Measurements from ENCODE around the gene CEACAM6. TPM values are rescaled to one million over a fixed set of nuclear protein-coding genes. Genes with fewer than 3 reads are reported as not detected.

Gene CEACAM6
- polyA plus RNA-seq, 1 of the 3 experiments (the other 2 are of a cell fraction) = not detected

GRCh38 chr19:41774515-41774980 lies 19.2 kb downstream of the CEACAM6 start (continued):
- TF ChIP-seq REST (IDR thresholded peaks at IDR 0.05; ENCODE audit: low read depth, low read length) = no peak

- Histone ChIP-seq H3K9me3 (no peaks in the 10 kb centered on the region), H3K36me3 (replicated peaks in 1 of 2; ENCODE audit: control insufficient read depth in 1 of 2, insufficient read depth in 2 of 2, low read length in 1 of 2) (no peaks in the 10 kb centered on the region), H3K4me3 (ENCODE audit: low read depth in 2 of 2, low read length in 1 of 2) (no peak overlapping the region), H3F3A (replicated peaks; ENCODE audit: insufficient read depth) (no peaks in the 10 kb centered on the region), H3K9ac (no peak overlapping the region), H3K4me2 (no peak overlapping the region), H3K27ac (ENCODE audit: low read depth in 2 of 2, low read length in 1 of 2) (no peak overlapping the region), H4K20me1 (ENCODE audit: insufficient read depth) (no peaks in the 10 kb centered on the region), H3K79me2 (ENCODE audit: insufficient read depth) (no peaks in the 10 kb centered on the region), H3K4me1 (ENCODE audit: control insufficient read depth in 1 of 2, insufficient read depth in 2 of 2, low read depth in 1 of 2, low read length in 1 of 2) (no peaks in the 10 kb centered on the region), H3K9me2 (no peaks in the 10 kb centered on the region), H3K27me3 (ENCODE audit: insufficient read depth) (peaks cover 37% of the 10 kb centered on the region), H2AFZ (ENCODE audit: low read depth) (no peak overlapping the region)
- no peak for TF ChIP-seq RCOR1 (IDR thresholded peaks at IDR 0.05; ENCODE audit: low read length)
- TF ChIP-seq MAX (IDR thresholded peaks at IDR 0.05; ENCODE audit: low read depth) = no peak
- no peak for TF ChIP-seq POLR2AphosphoS5 (IDR thresholded peaks at IDR 0.05; ENCODE audit: low read depth, low read length)
- TF ChIP-seq TEAD4 (IDR thresholded peaks at IDR 0.05; ENCODE audit: borderline replicate concordance, insufficient read depth) = no peak
- no peak for TF ChIP-seq GATA2 (CRISPR knock-in tag; IDR thresholded peaks at IDR 0.05)
- TF ChIP-seq FOSL2 (IDR thresholded peaks at IDR 0.05; ENCODE audit: borderline replicate concordance, low read depth) = no peak
- TF ChIP-seq FOXJ3 (CRISPR knock-in tag; IDR thresholded peaks at IDR 0.05) = no peak
- TF ChIP-seq YY1 (IDR thresholded peaks at IDR 0.05; ENCODE audit: low read depth) = no peak
- no peak for TF ChIP-seq USF1 (IDR thresholded peaks at IDR 0.05; ENCODE audit: borderline replicate concordance, low read depth)
- no peak for TF ChIP-seq CTCF (IDR thresholded peaks at IDR 0.05)
- no peak for TF ChIP-seq TAF1 (IDR thresholded peaks at IDR 0.05; ENCODE audit: borderline replicate concordance, low read depth, low read length)
- no peak for TF ChIP-seq SMC3 (IDR thresholded peaks at IDR 0.05; ENCODE audit: low read depth, low read length)
- TF ChIP-seq USF2 (IDR thresholded peaks at IDR 0.05; ENCODE audit: borderline replicate concordance, low read depth, low read length) = no peak
- TF ChIP-seq SIN3A (IDR thresholded peaks at IDR 0.05; ENCODE audit: borderline replicate concordance, low read depth, low read length) = no peak
- POLR2A ChIA-PET = interaction anchor here (0.7 kb wide), 1 partner anchor 34 kb away, joined by 3 read pairs; no protein-coding TSS in a partner anchor
- DNase-seq = no peak
- WGBS (ENCODE audit: low lambda C conversion rate) = 27% methylated on average over 2 of the region's 2 CpGs
- CTCF ChIA-PET = interaction anchor here (1.2 to 3.4 kb wide), 5 partner anchors 9 to 59 kb away, joined by 3 to 21 read pairs (median 10); partner anchors contain the start of gene CEACAM3
Measured at GRCh38 chr19:41776700-41777099, 21.4 kb downstream of the CEACAM6 start.

All from SK-N-SH (cell line).